ENCODE results near the gene ITGB7. TPM values are rescaled to one million over a fixed set of nuclear protein-coding genes. Genes with fewer than 3 reads are reported as not detected.

ITGB7 gene
- polyA plus RNA-seq, 1 donor (not counting 4 experiments of a cell fraction or from before 2014, with no cell fraction given) = 0.83 TPM

DNA sequence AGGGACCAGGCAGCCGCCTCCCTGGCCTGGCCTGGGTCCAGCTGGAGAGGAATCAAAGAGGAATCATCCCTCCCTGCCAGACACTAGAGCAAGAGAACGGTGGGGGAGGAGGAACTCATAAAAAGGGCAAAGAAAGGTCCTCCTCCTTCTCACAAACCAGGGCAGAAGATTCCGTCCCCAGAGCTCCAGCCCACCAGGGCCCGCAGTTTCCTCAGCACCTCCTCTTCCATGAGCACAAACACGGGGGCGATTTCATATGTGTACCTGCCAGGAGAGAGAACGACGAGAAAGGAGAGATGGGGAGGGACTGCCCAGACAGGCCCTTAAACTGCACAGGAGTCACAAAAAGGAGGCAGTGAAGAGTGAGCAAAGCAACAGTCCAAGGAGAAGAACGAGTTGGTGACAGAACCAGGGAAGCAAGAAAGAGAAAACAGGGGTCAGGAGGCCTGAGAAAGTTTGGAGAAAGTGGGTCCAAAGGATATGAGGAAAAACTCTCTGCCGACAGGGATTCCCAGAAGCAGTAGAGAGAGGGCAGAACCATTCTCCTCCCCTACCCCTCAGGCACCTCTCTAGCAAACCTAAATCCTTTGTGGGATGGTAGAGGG is 35.2 kb downstream of the ITGB7 start:
- no peak overlapping the region for H3K4me3 ChIP-seq (ENCODE audit: control insufficient read depth in 2 of 3, extremely low read depth in 1 of 3, insufficient read depth in 2 of 3, low read depth in 1 of 3, low read length in 3 of 3)
- no peak overlapping the region for H3K4me2 ChIP-seq (ENCODE audit: control insufficient read depth, extremely low read depth, insufficient read depth, low read depth, low read length)
- no peaks in the 10 kb centered on the region for H3K79me2 ChIP-seq (ENCODE audit: control insufficient read depth, insufficient read depth, low read length)
- peaks cover 0 to 7% of the 10 kb centered on the region in 2 experiments for H3K36me3 ChIP-seq (ENCODE audit: control insufficient read depth in 2 of 2, extremely low read depth in 1 of 2, insufficient read depth in 2 of 2, low read length in 2 of 2)
- H3K9ac ChIP-seq (ENCODE audit: control insufficient read depth, extremely low read depth, insufficient read depth, low read length) = no peak overlapping the region
- H4K20me1 ChIP-seq (ENCODE audit: control insufficient read depth, extremely low read depth, insufficient read depth, low read length) = no peaks in the 10 kb centered on the region
- H2AFZ ChIP-seq (ENCODE audit: control insufficient read depth, low read length) = no peak overlapping the region
- no peak for TF ChIP-seq EZH2 (IDR thresholded peaks at IDR 0.05; ENCODE audit: low read length)
- TF ChIP-seq, protein P1, sequence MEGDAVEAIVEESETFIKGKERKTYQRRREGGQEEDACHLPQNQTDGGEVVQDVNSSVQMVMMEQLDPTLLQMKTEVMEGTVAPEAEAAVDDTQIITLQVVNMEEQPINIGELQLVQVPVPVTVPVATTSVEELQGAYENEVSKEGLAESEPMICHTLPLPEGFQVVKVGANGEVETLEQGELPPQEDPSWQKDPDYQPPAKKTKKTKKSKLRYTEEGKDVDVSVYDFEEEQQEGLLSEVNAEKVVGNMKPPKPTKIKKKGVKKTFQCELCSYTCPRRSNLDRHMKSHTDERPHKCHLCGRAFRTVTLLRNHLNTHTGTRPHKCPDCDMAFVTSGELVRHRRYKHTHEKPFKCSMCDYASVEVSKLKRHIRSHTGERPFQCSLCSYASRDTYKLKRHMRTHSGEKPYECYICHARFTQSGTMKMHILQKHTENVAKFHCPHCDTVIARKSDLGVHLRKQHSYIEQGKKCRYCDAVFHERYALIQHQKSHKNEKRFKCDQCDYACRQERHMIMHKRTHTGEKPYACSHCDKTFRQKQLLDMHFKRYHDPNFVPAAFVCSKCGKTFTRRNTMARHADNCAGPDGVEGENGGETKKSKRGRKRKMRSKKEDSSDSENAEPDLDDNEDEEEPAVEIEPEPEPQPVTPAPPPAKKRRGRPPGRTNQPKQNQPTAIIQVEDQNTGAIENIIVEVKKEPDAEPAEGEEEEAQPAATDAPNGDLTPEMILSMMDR (optimal IDR thresholded peaks at IDR 0.05 in 1 of 3, IDR thresholded peaks at IDR 0.05 in 1 of 3, conservative IDR thresholded peaks at IDR 0.05 in 1 of 3; ENCODE audit: extremely low read depth in 1 of 3, insufficient read depth in 2 of 3, low read length in 3 of 3) = no peak
- no peaks in the 10 kb centered on the region for H3K9me3 ChIP-seq (ENCODE audit: control insufficient read depth, low read depth, low read length)
- DNase-seq (ENCODE audit: low read depth, low spot score) (no peak), FAIRE-seq (no peak)
- no peaks in the 10 kb centered on the region for H3K9me1 ChIP-seq (ENCODE audit: control insufficient read depth, extremely low read depth, insufficient read depth, low read length)
- H3K27ac ChIP-seq (ENCODE audit: control insufficient read depth, insufficient read depth, low read length) = no peak overlapping the region
- peaks cover 13% of the 10 kb centered on the region for H3K4me1 ChIP-seq (ENCODE audit: control insufficient read depth, extremely low read depth, insufficient read depth, low read length)
- dilution Hi-C loops (cut with MboI; ENCODE audit: extremely low pct_ligation_motif_present, low sequenced_read_pairs) = no loop called here
- H3K27me3 ChIP-seq (ENCODE audit: control insufficient read depth, extremely low read depth, insufficient read depth, low read length) = no peaks in the 10 kb centered on the region

DNA sequence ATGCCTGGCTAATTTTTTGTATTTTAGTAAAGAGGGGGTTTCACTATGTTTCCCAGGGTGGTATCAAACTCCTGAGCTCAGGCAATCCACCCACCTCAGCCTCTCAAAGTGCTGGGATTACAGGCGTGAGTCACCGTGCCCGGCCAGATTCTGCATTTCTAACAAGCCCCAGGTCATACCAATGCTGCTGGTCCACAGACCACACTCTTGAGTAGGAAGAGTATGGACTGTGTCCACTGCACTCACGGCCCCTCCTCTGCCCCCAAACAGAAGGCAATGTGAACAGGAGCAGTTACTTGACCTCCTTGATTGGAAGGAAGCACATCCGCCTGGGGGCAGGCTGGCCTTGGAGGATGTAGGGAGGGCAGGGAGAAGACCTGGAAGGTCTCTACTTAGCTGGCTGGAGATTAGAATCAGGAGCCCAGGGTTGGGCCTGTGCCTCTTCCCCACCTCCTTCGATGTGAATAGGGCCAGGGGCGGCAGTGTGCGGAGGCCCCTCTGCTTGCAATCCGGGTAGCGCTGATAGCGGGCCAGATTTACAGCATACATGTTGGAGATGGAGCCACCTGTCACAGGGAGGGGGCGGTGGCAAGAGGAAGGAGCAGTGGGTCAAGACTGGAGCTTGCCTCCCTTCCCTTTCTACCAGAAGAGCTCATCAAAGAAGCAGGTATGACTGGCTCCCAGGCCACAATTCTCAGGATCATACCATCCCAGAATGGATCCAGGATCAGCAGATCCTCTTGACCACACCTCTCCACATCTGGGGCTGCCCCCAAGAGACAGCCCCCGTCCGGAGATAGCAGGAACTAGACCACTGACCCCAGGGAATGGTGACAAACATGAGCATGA is 36.0 kb downstream of the ITGB7 start:
- H3K79me2 ChIP-seq (ENCODE audit: control insufficient read depth, insufficient read depth, low read length) = no peaks in the 10 kb centered on the region
- no peaks in the 10 kb centered on the region for H4K20me1 ChIP-seq (ENCODE audit: control insufficient read depth, extremely low read depth, insufficient read depth, low read length)
- H3K36me3 ChIP-seq (ENCODE audit: control insufficient read depth in 2 of 2, extremely low read depth in 1 of 2, insufficient read depth in 2 of 2, low read length in 2 of 2) = peaks cover 0 to 7% of the 10 kb centered on the region in 2 experiments
- H3K9me1 ChIP-seq (ENCODE audit: control insufficient read depth, extremely low read depth, insufficient read depth, low read length) = no peaks in the 10 kb centered on the region
- no peak for TF ChIP-seq EZH2 (IDR thresholded peaks at IDR 0.05; ENCODE audit: low read length)
- TF ChIP-seq, protein P1 (optimal IDR thresholded peaks at IDR 0.05 in 1 of 3, IDR thresholded peaks at IDR 0.05 in 1 of 3, conservative IDR thresholded peaks at IDR 0.05 in 1 of 3; ENCODE audit: extremely low read depth in 1 of 3, insufficient read depth in 2 of 3, low read length in 3 of 3) = no peak
- no peaks in the 10 kb centered on the region for H3K27me3 ChIP-seq (ENCODE audit: control insufficient read depth, extremely low read depth, insufficient read depth, low read length)
- no peak overlapping the region for H2AFZ ChIP-seq (ENCODE audit: control insufficient read depth, low read length)
- H3K9ac ChIP-seq (ENCODE audit: control insufficient read depth, extremely low read depth, insufficient read depth, low read length) = no peak overlapping the region
- no peaks in the 10 kb centered on the region for H3K9me3 ChIP-seq (ENCODE audit: control insufficient read depth, low read depth, low read length)
- no peak overlapping the region for H3K4me3 ChIP-seq (ENCODE audit: control insufficient read depth in 2 of 3, extremely low read depth in 1 of 3, insufficient read depth in 2 of 3, low read depth in 1 of 3, low read length in 3 of 3)
- peaks cover 16% of the 10 kb centered on the region for H3K4me1 ChIP-seq (ENCODE audit: control insufficient read depth, extremely low read depth, insufficient read depth, low read length)
- H3K27ac ChIP-seq (ENCODE audit: control insufficient read depth, insufficient read depth, low read length) = no peak overlapping the region
- DNase-seq (ENCODE audit: low read depth, low spot score) = no peak
- FAIRE-seq = no peak
- dilution Hi-C loops (cut with MboI; ENCODE audit: extremely low pct_ligation_motif_present, low sequenced_read_pairs) = no loop called here
- H3K4me2 ChIP-seq (ENCODE audit: control insufficient read depth, extremely low read depth, insufficient read depth, low read depth, low read length) = no peak overlapping the region

Data from keratinocyte (primary cell).